ENCODE data around the gene IL22RA2. TPM values are rescaled to one million over a fixed set of nuclear protein-coding genes. Genes with fewer than 3 reads are reported as not detected.
A peak's percentile ranks its signal among the peaks of the same experiment; 100 is the strongest.

The IL22RA2 gene
- total and polyA plus RNA-seq, 12 donors: 0.12 TPM; not detected in 11

DNA sequence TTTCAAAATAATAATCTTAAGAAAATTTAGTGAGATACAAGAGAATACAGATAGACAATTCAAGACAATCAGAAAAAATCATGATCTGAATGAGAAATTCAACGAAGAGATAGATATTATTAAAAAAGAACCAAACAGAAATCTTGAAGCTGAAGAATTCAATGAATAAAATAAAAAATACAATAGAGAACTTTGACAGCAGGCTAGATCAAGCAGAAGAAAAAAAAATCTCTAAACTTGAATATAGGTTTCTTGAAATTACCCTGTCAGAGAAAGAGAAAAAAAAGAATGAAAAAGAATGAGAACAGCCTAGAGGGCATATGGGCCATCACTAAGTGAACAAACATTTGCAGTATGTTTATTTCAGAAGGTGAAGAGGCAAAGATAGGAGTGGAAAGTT is 39.0 kb downstream of the IL22RA2 start:
- peaks cover 0 to 28% (median 13%) of the 10 kb centered on the region in 11 donors for H3K9me3 ChIP-seq
- DNase-seq (no peak), ATAC-seq (no peak)
- H3K4me3 ChIP-seq: no peak overlapping the region
- H3K36me3 ChIP-seq: no peaks in the 10 kb centered on the region
- no peaks in the 10 kb centered on the region for H3K27me3 ChIP-seq
- TF ChIP-seq, protein P1, sequence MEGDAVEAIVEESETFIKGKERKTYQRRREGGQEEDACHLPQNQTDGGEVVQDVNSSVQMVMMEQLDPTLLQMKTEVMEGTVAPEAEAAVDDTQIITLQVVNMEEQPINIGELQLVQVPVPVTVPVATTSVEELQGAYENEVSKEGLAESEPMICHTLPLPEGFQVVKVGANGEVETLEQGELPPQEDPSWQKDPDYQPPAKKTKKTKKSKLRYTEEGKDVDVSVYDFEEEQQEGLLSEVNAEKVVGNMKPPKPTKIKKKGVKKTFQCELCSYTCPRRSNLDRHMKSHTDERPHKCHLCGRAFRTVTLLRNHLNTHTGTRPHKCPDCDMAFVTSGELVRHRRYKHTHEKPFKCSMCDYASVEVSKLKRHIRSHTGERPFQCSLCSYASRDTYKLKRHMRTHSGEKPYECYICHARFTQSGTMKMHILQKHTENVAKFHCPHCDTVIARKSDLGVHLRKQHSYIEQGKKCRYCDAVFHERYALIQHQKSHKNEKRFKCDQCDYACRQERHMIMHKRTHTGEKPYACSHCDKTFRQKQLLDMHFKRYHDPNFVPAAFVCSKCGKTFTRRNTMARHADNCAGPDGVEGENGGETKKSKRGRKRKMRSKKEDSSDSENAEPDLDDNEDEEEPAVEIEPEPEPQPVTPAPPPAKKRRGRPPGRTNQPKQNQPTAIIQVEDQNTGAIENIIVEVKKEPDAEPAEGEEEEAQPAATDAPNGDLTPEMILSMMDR (IDR thresholded peaks at IDR 0.05): no peak
- 87 to 92% methylated on average over 1 of the region's 1 CpG for WGBS, 2 donors
- intact Hi-C loops (cut with DNase I): no loop called here
- no peaks in the 10 kb centered on the region for H3K4me1 ChIP-seq
- H3K27ac ChIP-seq: no peak overlapping the region

DNA sequence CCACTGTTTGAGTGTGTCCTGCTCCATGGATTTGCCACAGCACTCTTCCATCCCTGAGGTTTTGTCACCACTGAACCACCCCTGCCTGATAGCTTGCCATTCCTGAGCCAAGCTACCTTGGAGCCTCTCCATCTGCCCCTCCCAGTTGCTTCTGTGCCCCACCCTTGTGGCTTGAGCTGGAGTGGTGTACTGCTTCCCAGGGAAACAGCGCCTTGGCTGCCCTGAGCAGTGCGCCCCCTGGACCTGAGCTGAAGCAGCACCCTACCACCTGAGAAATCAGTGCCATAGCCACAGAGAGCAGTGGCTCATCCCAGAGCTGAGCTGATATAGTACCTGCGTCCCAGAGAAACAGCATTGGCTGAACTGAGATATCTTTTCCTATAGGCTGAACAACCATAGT is 40.3 kb downstream of the IL22RA2 start:
- Histone ChIP-seq H3K9me3 (peaks cover 0 to 36% (median 13%) of the 10 kb centered on the region in 11 donors), H3K36me3 (no peaks in the 10 kb centered on the region), H3K4me1 (no peaks in the 10 kb centered on the region), H3K4me3 (no peak overlapping the region), H3K27ac (no peak overlapping the region), H3K27me3 (no peaks in the 10 kb centered on the region)
- ATAC-seq (no peak), DNase-seq (no peak)
- WGBS, 2 donors: 91 to 96% methylated on average over 3 of the region's 3 CpGs
- TF ChIP-seq, protein P1 (IDR thresholded peaks at IDR 0.05): no peak
- intact Hi-C loops (cut with DNase I): no loop called here

DNA sequence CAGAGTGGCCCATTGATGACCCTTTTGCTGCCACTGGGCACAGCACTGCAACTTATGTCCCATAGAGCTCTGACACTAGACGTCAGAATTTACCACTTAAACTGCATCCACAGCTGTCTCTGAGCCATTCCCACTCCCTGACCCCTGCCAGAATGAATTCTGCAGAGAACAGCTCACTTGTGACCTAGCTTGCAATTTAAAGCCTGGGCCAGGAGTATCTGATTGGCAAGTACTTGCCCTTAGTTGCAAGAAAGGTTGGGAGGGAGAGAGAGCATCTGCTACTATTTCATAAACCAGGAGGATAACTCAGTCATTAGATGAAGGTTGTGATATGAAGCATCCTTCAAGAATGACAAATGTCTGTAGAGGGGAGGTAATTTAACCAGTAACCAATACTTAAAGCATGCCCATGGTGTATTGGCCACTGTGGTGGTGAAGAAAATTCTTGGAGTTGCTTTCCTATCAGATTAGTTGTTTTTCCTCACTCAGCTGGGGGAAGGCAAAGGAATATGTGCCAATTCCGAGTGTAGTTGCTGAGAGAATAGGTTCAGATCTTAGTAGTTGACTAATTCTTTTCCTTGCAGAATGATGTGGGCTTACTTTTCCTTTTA is 46.5 kb downstream of the IL22RA2 start:
- Histone ChIP-seq H3K36me3 (no peaks in the 10 kb centered on the region), H3K4me3 (no peak overlapping the region), H3K9me3 (peaks cover 0 to 16% (median 0%) of the 10 kb centered on the region in 11 donors), H3K27ac (no peak overlapping the region), H3K27me3 (no peaks in the 10 kb centered on the region), H3K4me1 (no peaks in the 10 kb centered on the region)
- DNase-seq (no peak), ATAC-seq (peak in 1 of 8 donors; percentile 46)
- 48 to 69% methylated on average over 2 of the region's 2 CpGs for WGBS, 2 donors
- TF ChIP-seq, protein P1 (IDR thresholded peaks at IDR 0.05): no peak
- intact Hi-C loops (cut with DNase I): no loop called here

DNA sequence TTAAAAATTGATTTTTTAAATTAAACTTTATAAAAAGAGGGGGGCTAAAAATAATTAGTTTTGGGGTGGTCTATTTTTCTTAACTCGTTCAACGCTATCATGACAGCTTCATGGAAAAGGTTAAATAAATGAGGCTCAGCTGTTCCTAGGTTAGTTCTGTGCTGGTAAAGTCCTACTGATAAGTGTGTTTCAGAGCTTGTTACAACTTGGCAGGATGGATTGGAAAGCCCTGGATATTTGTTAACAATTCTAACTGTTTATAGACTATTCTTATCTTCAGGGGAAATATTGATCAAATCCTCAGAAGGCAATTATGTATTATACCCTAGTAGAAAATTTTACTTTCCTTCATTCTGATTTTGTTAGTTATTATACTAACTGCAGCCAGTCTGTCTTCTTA is 50.4 kb downstream of the IL22RA2 start:
- 89 to 91% methylated on average over 2 of the region's 2 CpGs for WGBS, 2 donors
- TF ChIP-seq, protein P1 (IDR thresholded peaks at IDR 0.05): no peak
- DNase-seq: no peak
- no peaks in the 10 kb centered on the region for H3K36me3 ChIP-seq
- H3K4me3 ChIP-seq: no peak overlapping the region
- H3K27ac ChIP-seq: no peak overlapping the region
- peaks cover 0 to 34% (median 14%) of the 10 kb centered on the region in 11 donors for H3K9me3 ChIP-seq
- intact Hi-C loops (cut with DNase I): no loop called here
- H3K4me1 ChIP-seq: no peaks in the 10 kb centered on the region
- no peaks in the 10 kb centered on the region for H3K27me3 ChIP-seq
- no peak for ATAC-seq

Measured in heart right ventricle (tissue), 16 donors.